ENCODE results near the gene KHDC1. TPM values are rescaled to one million over a fixed set of nuclear protein-coding genes. Genes with fewer than 3 reads are reported as not detected.

The KHDC1 gene
- total RNA-seq, 1 experiment from 2014 or later, result 16.2 TPM

- no peaks in the 10 kb centered on the region for H3F3A ChIP-seq (ENCODE audit: insufficient read depth, low read depth)
- no TSS peak for BruUV-seq (replicated peaks)
- no peak overlapping the region for H3K4me3 ChIP-seq
- H3K27ac ChIP-seq, result no peak overlapping the region
- no peak overlapping the region for H2AFZ ChIP-seq
- H3K79me2 ChIP-seq (ENCODE audit: low read depth), result no peaks in the 10 kb centered on the region
- TF ChIP-seq, protein P1, sequence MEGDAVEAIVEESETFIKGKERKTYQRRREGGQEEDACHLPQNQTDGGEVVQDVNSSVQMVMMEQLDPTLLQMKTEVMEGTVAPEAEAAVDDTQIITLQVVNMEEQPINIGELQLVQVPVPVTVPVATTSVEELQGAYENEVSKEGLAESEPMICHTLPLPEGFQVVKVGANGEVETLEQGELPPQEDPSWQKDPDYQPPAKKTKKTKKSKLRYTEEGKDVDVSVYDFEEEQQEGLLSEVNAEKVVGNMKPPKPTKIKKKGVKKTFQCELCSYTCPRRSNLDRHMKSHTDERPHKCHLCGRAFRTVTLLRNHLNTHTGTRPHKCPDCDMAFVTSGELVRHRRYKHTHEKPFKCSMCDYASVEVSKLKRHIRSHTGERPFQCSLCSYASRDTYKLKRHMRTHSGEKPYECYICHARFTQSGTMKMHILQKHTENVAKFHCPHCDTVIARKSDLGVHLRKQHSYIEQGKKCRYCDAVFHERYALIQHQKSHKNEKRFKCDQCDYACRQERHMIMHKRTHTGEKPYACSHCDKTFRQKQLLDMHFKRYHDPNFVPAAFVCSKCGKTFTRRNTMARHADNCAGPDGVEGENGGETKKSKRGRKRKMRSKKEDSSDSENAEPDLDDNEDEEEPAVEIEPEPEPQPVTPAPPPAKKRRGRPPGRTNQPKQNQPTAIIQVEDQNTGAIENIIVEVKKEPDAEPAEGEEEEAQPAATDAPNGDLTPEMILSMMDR (conservative IDR thresholded peaks at IDR 0.05), result no peak
- TF ChIP-seq EZH2 (IDR thresholded peaks at IDR 0.05; ENCODE audit: low read depth), result no peak
- CTCF ChIA-PET, result no interaction called here
- H4K20me1 ChIP-seq (ENCODE audit: insufficient read depth), result no peaks in the 10 kb centered on the region
- POLR2A ChIA-PET (ENCODE audit: unreplicated experiment), result no interaction called here
- DNase-seq, result no peak
- no peak overlapping the region for H3K4me2 ChIP-seq
- H3K4me1 ChIP-seq (replicated peaks; ENCODE audit: insufficient read depth), result no peaks in the 10 kb centered on the region
- H3K36me3 ChIP-seq (ENCODE audit: low read depth), result no peaks in the 10 kb centered on the region
- intact Hi-C loops (cut with micrococcal nuclease; ENCODE audit: unreplicated experiment), result no loop called here
- no peaks in the 10 kb centered on the region for H3K9me3 ChIP-seq (ENCODE audit: insufficient read depth, low read depth)
- no peaks in the 10 kb centered on the region for H3K9me2 ChIP-seq (ENCODE audit: insufficient read depth)
- H3K27me3 ChIP-seq (ENCODE audit: insufficient read depth, low read depth), result no peaks in the 10 kb centered on the region
Observed at GRCh38 chr6:73227606-73228255, 35.3 kb downstream of the KHDC1 start.

- intact Hi-C loops (cut with micrococcal nuclease; ENCODE audit: unreplicated experiment), result no loop called here
- Histone ChIP-seq H3K9me2 (ENCODE audit: insufficient read depth) (no peaks in the 10 kb centered on the region), H3K27me3 (ENCODE audit: insufficient read depth, low read depth) (no peaks in the 10 kb centered on the region)
Observed at GRCh38 chr6:73225396-73225795, 37.6 kb downstream of the KHDC1 start, which contains the start of gene KHDC1L. Gene KHDC1L (minus strand): TSS chr6:73225496. CDS start chr6:73225408, 88 bp downstream.

GRCh38 chr6:73216859-73217258, 46.1 kb downstream of the KHDC1 start:
- Histone ChIP-seq H3K36me3 (ENCODE audit: low read depth) (no peaks in the 10 kb centered on the region), H4K20me1 (ENCODE audit: insufficient read depth) (no peaks in the 10 kb centered on the region), H3K9me2 (ENCODE audit: insufficient read depth) (no peaks in the 10 kb centered on the region), H3K27ac (no peak overlapping the region), H3K4me2 (no peak overlapping the region), H3F3A (ENCODE audit: insufficient read depth, low read depth) (no peaks in the 10 kb centered on the region), H2AFZ (no peak overlapping the region), H3K4me1 (replicated peaks; ENCODE audit: insufficient read depth) (no peaks in the 10 kb centered on the region), H3K27me3 (ENCODE audit: insufficient read depth, low read depth) (no peaks in the 10 kb centered on the region), H3K9me3 (ENCODE audit: insufficient read depth, low read depth) (no peaks in the 10 kb centered on the region), H3K79me2 (ENCODE audit: low read depth) (no peaks in the 10 kb centered on the region), H3K4me3 (no peak overlapping the region)
- BruUV-seq (replicated peaks), result no TSS peak
- CTCF ChIA-PET, result no interaction called here
- DNase-seq, result no peak
- TF ChIP-seq, protein P1 (conservative IDR thresholded peaks at IDR 0.05), result no peak
- no peak for TF ChIP-seq EZH2 (IDR thresholded peaks at IDR 0.05; ENCODE audit: low read depth)
- intact Hi-C loops (cut with micrococcal nuclease; ENCODE audit: unreplicated experiment), result no loop called here
- POLR2A ChIA-PET (ENCODE audit: unreplicated experiment), result no interaction called here

More at GRCh38 chr6:73225396-73225795, 37.6 kb downstream of the KHDC1 start, which contains the start of gene KHDC1L:
- Histone ChIP-seq H3K4me2 (no peak within 1 kb of the TSS), H3K79me2 (ENCODE audit: low read depth) (no peaks in the 10 kb centered on the region), H3K4me1 (replicated peaks; ENCODE audit: insufficient read depth) (no peaks in the 10 kb centered on the region), H3K27ac (no peak within 1 kb of the TSS), H3K36me3 (ENCODE audit: low read depth) (no peaks in the 10 kb centered on the region), H2AFZ (no peak within 1 kb of the TSS), H3K9me3 (ENCODE audit: insufficient read depth, low read depth) (no peaks in the 10 kb centered on the region), H4K20me1 (ENCODE audit: insufficient read depth) (no peaks in the 10 kb centered on the region), H3K4me3 (no peak within 1 kb of the TSS), H3F3A (ENCODE audit: insufficient read depth, low read depth) (no peaks in the 10 kb centered on the region)
- DNase-seq, result no peak
- POLR2A ChIA-PET (ENCODE audit: unreplicated experiment), result no interaction called here
- TF ChIP-seq, protein P1 (conservative IDR thresholded peaks at IDR 0.05), result no peak
- no peak for TF ChIP-seq EZH2 (IDR thresholded peaks at IDR 0.05; ENCODE audit: low read depth)
- BruUV-seq (replicated peaks), result no TSS peak
- CTCF ChIA-PET, result no interaction called here
